DOHH2 (cell line): ENCODE measurements around the gene HS3ST6.

Experiments
- CTCF ChIP-seq: fragments of 200-600 bp; sonication (generic); IDR thresholded peaks from one replicate; pipeline ENCODE4 v1.5.1; 2014; ENCODE audit warnings: antibody characterized with exemption, mild to moderate bottlenecking, low read depth, low read length; ENCODE audit not compliant: poor library complexity, severe bottlenecking
- EZH2phosphoT487 ChIP-seq: fragments of 200-600 bp; sonication (generic); IDR thresholded peaks from 2 replicates; pipeline ENCODE4 v1.6.1; 2017; ENCODE audit warnings: borderline replicate concordance, mild to moderate bottlenecking, antibody characterized with exemption, low read length, moderate library complexity, mixed read lengths

DNA sequence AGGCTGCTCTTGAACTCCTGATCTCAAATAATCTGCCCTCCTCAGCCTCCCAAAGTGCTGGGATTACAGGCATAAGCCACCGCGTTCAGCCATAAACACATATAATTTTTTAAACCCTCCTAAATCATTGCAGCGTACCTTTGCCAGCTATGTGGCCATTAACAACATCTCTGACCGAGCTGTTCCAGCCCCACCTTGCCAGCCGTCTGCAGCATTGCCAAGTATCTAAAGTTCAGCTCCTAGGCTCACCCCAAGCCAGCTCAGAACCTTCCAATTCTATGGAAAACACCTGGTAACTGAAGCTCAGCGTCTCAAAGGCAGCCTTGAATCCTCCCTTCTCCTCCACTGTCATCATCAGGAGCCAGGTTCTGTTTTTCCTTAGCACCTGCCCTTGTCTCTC, 41.1 kb downstream of the HS3ST6 start:
- TF ChIP-seq CTCF (no peak), EZH2phosphoT487 (no peak)
